ENCODE results near the gene TNIK.

GRCh38 chr3:171412054-171412453 lies 48.2 kb downstream of the TNIK start:
- TF ChIP-seq POLR2A (IDR thresholded peaks at IDR 0.05) (no peak), POLR2AphosphoS5 (IDR thresholded peaks at IDR 0.05) (no peak)
- TF ChIP-seq, protein P1, sequence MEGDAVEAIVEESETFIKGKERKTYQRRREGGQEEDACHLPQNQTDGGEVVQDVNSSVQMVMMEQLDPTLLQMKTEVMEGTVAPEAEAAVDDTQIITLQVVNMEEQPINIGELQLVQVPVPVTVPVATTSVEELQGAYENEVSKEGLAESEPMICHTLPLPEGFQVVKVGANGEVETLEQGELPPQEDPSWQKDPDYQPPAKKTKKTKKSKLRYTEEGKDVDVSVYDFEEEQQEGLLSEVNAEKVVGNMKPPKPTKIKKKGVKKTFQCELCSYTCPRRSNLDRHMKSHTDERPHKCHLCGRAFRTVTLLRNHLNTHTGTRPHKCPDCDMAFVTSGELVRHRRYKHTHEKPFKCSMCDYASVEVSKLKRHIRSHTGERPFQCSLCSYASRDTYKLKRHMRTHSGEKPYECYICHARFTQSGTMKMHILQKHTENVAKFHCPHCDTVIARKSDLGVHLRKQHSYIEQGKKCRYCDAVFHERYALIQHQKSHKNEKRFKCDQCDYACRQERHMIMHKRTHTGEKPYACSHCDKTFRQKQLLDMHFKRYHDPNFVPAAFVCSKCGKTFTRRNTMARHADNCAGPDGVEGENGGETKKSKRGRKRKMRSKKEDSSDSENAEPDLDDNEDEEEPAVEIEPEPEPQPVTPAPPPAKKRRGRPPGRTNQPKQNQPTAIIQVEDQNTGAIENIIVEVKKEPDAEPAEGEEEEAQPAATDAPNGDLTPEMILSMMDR (IDR thresholded peaks at IDR 0.05) = no peak

Data from breast epithelium (tissue), 3 donors.